HepG2 (cell line): ENCODE data around the gene PIK3R1.

ENCODE experiments used
- E2F5 ChIP-seq: sonication (generic); formaldehyde crosslinking; conservative IDR thresholded peaks from 2 replicates; pipeline ENCODE4 v1.4.0; 2020; ENCODE audit warnings: missing genetic modification reagents
- FOSL1 ChIP-seq: sonication (generic); formaldehyde crosslinking; IDR thresholded peaks from 2 replicates; pipeline ENCODE4 v1.9.0; 2021; ENCODE audit warnings: missing genetic modification reagents, borderline replicate concordance
- PHB2 ChIP-seq: fragments of 450-650 bp; IDR thresholded peaks from 2 replicates; pipeline ENCODE4 v1.6.1; 2018; ENCODE audit not compliant: partially characterized antibody

- TF ChIP-seq FOSL1 (no peak), E2F5 (CRISPR knock-in tag) (no peak), PHB2 (no peak)
These were observed 15.3 kb upstream of the PIK3R1 start for GRCh38 chr5:68200288-68200687.
